NCI-H345 treated with DMSO at 0.1 percent for 48 hours (cell line): ENCODE results near the gene FRAT1.
A peak's percentile ranks its signal among the peaks of the same experiment; 100 is the strongest.
"Not testable (repeated sequence)": the region's sequence is repeated elsewhere in the genome, so short reads cannot be mapped to it uniquely, and the experiment has no call there.

ENCODE experiments used
- DNase-seq: peaks from one replicate; lab custom pipeline; 2025; ENCODE audit not compliant: unreplicated experiment; lab: John Stamatoyannopoulos, UW

FRAT1 gene

GRCh38 chr10:97318772-97319651 lies at the start of gene FRAT1:
FRAT1 (plus strand) TSS chr10:97319271; CDS start chr10:97319454, 183 bp downstream.
- peak; percentile 51 for DNase-seq

GRCh38 chr10:97270523-97271154 lies 48.4 kb upstream of the FRAT1 start:
- no peak for DNase-seq

- no peak for DNase-seq
These were observed 45.4 kb upstream of the FRAT1 start for GRCh38 chr10:97273700-97274099.

GRCh38 chr10:97274828-97275227 lies 44.2 kb upstream of the FRAT1 start:
- no peak for DNase-seq

GRCh38 chr10:97277551-97277950 lies 41.5 kb upstream of the FRAT1 start:
- DNase-seq = no peak

- peak; percentile 3 for DNase-seq
These were observed 40.5 kb upstream of the FRAT1 start for GRCh38 chr10:97278491-97278989.

GRCh38 chr10:97279121-97279815 lies 39.8 kb upstream of the FRAT1 start:
- DNase-seq = no peak

- DNase-seq = no peak
These were observed 38.3 kb upstream of the FRAT1 start for GRCh38 chr10:97280783-97281182.

- not testable (repeated sequence) for DNase-seq
These were observed 29.0 kb upstream of the FRAT1 start for GRCh38 chr10:97290076-97290475.

GRCh38 chr10:97290576-97291356 lies 28.3 kb upstream of the FRAT1 start:
- not testable (repeated sequence) for DNase-seq

GRCh38 chr10:97291357-97292096 lies 27.5 kb upstream of the FRAT1 start:
- no peak for DNase-seq

GRCh38 chr10:97292097-97292861 lies 26.8 kb upstream of the FRAT1 start, which contains the start of gene ARHGAP19:
ARHGAP19 (minus strand) TSS chr10:97292637; CDS start chr10:97292627, 10 bp downstream.
- peak; percentile 90 for DNase-seq

- DNase-seq = no peak
These were observed 26.2 kb upstream of the FRAT1 start for GRCh38 chr10:97292862-97293198.

- no peak for DNase-seq
These were observed 21.4 kb upstream of the FRAT1 start for GRCh38 chr10:97297556-97298222.

GRCh38 chr10:97298223-97298571 lies 20.9 kb upstream of the FRAT1 start:
- DNase-seq = no peak

- DNase-seq = no peak
These were observed 18.1 kb upstream of the FRAT1 start for GRCh38 chr10:97300980-97301379.

GRCh38 chr10:97302088-97302791 lies 16.8 kb upstream of the FRAT1 start:
- no peak for DNase-seq

GRCh38 chr10:97307441-97307840 lies 11.6 kb upstream of the FRAT1 start:
- no peak for DNase-seq
